ENCODE measurements around the gene XRRA1. TPM values are rescaled to one million over a fixed set of nuclear protein-coding genes. Genes with fewer than 3 reads are reported as not detected.

Gene XRRA1
- total RNA-seq, 1 donor from 2014 or later, result 13.0 TPM

DNA sequence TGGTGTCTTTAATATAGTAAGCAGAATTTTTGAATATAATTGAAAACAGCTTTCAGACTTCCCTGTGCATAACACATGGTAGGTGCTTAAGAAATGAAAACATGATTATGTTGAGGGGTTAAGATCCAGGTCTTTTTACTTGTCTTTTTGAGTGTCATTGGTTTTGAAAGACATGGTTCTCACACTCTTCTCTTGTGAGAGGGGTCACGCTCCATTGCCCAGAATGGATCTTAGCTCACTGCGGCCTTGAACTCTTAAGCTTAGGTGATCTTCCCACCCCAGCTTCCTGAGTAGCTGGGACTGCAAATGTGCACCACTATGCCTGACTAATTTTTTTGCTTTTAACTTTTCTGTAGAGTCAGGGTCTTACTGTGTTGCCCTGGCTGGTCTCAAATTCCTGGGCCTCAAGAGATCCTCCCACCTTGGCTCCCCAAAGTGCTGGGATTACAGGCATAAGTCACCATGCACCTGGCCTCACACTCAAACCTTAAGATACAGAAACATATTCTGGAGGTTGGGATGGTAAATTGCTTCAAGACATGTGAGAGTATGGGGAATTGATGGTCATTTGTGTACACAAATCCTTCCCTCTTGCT, 1.6 kb upstream of the XRRA1 start:
- DNase-seq (ENCODE audit: low read depth), result no peak

DNA sequence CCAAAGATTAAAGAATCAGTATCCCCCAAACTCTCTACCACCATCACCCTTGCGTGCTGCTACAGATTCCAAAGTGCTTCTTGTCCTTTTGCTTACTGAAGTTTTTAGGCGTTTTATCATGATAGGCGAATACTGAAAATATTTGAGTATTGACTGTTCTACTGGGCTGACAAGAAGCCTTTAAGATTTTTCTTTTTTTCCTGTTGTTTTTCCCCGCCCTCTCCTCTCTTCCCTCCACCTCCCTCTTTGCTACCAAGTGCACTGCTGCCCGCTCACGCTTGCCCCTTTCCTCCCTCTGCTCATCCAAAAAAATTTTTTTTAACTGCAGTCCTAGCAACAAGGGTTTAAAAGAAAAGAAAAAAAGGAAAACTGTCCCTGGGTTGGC, 854 bp upstream of the XRRA1 start:
- no peak for DNase-seq (ENCODE audit: low read depth)

DNA sequence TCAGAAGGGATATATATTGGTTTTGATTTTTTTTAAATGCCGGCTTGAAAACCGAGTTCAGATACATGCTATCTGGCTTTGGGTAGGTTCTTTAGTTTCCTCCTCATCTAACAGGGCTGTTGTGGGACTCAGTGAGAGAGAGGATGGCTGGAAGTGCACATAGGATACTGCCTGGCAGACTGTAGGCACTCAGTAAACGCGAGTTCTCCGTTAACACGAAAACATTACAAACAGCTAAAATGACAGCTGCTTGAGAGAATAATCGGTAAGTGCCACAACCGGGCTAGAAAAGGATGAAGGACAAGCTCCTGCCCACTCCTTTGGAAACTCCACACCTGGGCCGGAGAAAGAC, 369 bp downstream of the XRRA1 start:
- DNase-seq (ENCODE audit: low read depth), result no peak

DNA sequence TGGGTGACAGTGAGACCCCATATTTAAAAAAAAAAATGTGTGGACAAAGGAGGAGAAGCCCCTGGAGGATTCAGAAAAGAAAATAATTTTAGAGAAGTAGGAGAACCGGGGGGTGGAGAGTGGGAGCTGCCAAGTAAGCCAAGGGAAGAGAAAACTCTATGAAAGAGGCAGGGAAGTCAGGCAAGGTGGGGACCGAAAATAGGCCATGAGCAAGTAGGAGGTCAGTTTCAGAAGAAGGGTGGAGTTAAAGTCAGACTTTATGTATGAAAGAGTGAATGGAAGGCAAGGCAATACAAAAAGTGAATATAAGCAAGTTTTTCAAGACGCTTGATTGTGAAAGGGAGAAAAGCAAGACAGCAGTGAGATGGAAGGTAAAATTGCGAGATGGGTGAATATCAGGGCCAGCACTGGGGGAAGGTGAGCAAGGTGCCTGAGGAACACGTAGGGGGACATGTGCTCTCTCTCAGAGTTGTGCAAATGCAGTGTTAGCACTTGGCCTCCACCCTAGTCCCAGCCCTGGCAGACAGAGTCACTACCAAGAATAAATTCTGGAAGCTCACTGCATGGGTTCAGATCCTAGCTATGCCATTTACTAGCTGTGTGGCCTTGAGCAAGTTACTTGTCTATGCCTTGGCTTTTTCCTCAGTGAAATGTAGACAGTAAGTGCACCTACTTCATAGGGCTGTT, 6.7 kb downstream of the XRRA1 start:
- DNase-seq (ENCODE audit: low read depth), result no peak

DNA sequence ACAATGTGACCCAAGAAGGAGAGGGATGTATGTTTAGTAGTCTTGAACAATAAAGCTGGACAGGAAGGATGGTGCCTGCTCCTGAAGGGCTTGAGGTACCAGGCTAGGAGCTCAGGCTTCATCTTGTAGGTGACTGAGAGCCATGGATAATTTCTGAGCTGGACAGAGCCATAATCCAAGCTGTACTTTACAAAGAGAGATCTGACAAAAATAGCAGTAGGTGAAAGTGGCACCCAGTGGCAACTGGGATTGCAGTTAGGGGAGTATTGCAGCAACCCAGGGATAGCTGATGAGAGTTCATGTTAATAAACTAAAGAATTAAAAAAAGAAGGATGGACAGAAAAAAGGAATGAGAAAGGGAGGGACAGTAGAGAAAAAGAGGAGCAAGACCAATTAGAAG, 7.4 kb downstream of the XRRA1 start:
- no peak for DNase-seq (ENCODE audit: low read depth)

DNA sequence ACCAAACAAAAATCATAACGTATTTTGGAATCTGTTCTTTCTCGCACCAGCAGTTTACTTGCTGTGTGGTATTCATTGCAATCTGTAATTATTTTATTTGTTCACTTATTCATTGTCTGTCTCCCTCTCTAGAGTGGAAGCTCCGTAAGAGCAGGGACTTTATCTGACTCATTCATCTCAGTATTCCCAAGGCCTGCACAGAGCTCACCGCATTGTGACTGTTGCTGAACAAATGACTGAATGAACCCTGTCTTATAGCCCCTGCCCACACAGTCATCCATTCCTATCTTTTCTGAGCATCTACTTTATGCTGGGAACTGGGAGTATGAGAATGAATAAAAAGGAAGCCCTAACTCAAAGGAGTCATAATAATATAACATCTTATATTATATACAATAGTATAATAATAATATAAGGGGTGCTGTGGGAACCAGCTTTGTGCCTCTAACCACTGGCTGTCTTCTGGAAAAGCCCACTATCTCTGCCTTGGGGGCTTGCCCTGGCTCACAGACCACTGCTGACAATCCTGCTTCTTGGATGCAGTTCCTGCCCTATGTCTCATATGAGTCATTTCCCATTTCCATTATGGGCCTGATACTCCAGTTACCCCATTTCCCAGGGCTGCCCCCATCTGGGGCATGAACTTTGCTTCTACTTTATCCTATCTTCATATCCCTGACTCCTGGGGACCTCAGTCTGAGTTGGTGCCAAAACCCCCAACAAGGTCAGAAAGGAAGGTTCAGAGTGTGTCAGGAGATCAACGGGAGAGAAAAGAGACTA, 11.0 kb downstream of the XRRA1 start:
- DNase-seq (ENCODE audit: low read depth), result no peak

DNA sequence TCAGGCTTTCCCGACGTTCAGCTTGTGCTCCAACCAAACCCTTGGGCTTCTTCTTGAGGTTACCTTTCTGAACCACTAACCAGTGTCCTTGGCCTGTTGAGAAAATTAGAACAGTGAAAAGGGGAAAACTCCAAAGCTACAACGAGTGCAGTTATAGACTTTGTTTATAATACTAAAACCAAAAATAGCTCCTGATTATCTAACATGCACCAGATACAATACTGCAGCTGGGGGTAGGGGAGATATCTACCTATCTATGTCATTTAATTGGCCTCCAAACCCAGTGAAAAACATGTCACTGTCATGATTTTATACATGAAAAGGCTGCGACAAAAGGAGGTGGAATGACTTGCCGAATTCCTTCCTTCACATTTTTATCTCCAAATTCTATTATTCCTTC, 11.9 kb downstream of the XRRA1 start:
- DNase-seq (ENCODE audit: low read depth), result no peak

DNA sequence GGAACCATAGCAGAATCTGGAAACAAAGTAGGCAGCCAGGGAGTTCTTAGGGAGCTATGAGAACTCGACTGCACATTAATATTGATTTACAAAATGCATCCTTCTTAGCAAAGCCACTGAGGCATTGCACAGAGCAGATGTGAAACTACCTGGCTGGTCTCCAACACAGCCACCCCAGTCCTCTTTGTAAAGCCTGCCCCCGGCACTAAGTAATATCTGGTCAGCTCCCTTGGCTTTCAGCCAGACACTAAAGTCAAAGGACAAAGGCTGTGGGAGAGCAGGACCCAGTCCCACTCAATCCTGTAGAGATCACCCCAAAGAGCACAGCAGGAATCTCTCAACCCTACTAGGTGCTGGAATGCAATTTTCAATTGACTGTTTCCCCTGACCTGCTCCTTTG, 12.8 kb downstream of the XRRA1 start:
- no peak for DNase-seq (ENCODE audit: low read depth)

DNA sequence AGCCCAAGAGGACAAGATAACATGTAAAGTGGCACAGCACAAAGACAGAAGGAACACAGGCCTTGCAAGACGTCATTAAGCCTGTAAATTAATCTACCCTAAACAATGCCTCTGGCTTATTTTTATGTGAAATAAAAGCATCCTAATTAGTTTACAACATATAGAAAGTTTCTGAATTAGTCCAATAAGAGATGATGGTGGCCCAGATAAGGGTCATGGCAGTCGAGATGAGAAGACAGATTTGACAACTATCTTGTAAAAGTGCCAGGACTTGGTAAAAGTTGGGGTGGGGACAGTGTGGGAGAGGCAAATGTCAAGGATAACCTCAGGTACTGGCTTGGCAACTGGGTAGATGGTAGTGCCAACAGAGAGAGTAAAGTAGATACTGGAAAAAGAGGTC, 13.6 kb downstream of the XRRA1 start:
- no peak for DNase-seq (ENCODE audit: low read depth)

DNA sequence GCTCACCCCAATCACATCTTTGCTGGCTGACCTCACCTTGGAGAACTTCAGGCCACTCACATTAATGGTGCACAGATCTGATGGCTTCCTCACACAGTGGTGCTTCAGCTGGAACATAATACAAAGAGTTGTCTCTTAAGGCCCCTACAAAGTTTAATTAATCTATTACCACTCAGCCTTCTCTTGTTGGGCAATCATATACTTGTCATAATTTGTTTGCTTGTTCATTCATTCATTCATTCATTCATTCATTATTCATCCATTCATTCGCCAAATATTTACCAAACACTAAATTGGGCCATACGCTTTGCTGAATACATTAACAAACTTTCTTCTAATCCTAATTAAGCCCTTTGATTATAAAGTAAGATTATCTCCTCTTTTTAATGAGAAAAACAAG, 15.1 kb downstream of the XRRA1 start:
- no peak for DNase-seq (ENCODE audit: low read depth)

DNA sequence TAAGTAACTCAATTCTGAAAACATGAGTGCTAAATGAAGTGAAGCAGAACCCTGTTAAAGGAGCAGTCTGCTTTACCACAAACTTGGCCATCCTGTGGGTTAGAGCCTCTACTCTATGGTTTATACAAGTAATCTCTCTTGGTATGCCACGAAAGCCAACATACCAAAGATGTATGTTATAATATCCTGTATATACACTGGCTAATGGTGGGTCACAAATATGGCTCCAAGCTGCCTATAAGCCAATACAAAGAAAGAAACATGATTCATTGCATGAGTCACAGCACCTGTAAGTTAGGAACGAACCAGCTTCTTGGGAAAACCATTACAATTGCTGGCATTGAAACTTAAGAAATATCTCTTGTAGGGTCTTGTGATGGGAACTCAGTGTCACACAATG, 16.1 kb downstream of the XRRA1 start:
- peak; percentile 32 for DNase-seq (ENCODE audit: low read depth)

DNA sequence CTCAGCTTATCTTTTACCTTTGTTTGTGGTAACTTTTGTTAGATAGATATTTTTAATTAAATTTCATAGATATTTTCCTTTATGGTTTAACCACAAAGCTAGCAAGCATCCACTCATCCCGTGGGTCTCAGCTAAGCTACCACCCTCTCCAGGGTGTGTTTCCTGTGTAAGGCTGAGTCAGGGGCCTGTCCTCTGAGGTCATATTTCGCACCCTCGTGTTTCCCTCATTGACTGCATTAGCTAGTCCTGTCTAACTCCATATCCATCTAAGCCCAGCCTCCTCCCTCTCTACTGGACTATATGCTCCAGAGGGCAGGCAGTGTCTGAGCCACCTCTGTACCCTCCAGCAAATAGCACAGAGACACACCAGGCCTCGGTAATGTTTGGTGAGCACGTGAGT, 16.7 kb downstream of the XRRA1 start:
- DNase-seq (ENCODE audit: low read depth), result peak; percentile 18

DNA sequence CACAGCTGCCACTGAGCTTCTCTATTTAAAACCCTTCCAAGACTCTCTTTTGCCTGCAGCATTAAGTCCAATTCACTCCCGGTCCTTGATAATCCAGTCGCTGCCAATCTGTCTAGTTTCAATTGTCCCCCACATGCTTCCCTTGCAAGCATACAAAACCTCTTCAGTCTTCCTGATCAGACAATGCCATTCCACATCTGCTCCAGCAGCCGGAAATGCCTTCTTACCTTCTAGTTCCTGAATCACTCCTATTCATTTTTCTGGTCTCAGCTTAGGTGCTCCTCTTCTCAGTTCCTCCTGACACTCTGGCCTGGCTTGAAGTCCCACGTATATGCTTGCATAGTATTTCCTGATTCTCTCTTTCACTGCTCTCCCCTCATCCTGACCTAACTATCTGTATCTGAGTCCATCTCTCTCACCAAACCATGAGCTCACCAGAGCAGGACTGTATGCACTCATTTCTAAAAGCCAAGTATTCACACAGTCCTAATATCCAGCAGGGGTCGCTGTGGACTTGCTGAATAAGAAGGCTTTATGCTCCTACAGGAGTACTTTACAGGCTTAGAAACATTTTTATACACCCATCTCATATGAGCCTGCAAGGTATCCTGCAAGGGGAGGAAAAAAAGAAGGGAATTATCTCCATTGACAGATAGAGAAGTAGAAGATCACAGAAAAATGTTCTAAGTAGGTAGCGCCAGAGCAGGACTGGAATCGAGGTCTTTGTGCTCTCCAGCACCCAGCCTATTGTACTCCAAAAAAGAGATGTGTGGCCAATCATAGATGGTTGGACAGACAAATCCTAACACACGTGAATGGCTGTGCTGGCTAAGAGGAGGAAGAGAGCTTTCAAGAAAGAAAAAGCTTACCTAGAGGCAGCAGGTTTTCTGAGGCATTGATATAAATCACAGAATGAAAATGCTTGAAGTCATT, 19.2 kb downstream of the XRRA1 start:
- peak; percentile 92 for DNase-seq (ENCODE audit: low read depth)

DNA sequence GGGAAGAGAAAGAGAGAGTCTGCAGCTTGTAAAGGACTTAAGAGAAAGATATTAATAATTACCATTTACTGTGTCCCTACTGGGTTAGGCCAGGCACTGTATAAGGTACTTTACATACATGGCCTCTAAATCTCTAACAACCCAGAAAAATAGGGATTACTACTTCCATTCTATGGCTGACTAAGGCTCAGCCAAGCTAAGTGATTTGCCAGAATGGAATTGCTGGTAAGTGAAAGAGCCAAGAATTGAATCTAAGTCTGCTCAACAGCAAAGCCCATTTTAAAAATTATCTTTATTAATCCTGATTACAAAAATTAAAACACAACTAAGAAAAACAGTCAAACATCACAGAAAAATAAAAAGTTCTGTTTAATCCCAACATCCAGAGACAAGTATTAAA, 21.4 kb downstream of the XRRA1 start:
- no peak for DNase-seq (ENCODE audit: low read depth)

DNA sequence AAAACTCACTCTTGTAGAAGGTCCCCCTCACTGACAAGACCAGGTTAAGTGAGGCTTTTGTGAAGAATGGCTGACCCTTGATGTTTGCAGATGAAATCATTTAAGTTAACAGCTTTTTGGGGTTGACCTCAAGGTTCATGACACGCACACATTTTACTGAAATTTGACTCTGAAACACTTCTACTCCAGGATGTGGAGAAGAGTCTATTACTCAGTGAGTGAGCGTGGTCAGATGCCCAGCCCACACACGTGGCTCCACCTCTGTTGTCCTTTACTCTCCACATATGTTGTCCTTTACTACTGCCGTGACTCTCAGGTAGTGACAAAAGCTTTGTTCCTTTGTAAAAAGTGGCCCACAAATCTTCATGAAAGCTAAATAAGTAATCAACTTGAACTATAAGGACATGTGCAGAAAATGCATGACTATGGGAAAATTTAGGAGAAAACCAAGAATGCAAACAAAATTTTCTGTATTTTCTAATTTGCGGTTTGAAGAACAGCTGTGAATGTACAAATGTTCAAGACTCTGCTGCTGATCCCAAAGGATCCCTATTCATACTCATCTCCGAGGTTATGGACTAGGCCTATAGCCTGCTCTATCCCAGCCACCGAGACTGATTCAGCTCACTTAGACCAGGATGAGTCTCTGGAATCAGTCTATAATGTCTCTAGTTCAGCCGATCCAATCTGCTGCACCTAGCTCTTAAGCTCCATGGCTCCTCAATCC, 22.4 kb downstream of the XRRA1 start:
- DNase-seq (ENCODE audit: low read depth), result peak; percentile 38

DNA sequence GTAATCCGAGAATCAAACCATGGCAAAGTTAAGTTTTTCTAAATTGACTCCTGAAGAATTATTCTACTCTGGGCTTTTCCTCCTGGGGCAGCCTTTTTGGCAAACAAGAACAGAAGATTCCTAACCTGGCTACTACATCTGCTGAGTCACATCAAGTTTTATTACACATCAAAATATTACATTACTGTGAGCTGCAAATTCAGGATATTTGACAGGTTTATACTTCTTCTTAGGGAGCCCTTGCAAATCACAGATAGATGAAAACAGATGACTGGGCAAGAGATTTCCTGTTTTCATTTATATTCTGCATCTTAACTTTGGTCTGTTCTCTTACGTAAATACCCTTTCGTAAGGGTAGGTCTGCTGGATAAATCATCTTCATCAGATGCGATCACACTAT, 23.6 kb downstream of the XRRA1 start:
- DNase-seq (ENCODE audit: low read depth), result peak; percentile 28

DNA sequence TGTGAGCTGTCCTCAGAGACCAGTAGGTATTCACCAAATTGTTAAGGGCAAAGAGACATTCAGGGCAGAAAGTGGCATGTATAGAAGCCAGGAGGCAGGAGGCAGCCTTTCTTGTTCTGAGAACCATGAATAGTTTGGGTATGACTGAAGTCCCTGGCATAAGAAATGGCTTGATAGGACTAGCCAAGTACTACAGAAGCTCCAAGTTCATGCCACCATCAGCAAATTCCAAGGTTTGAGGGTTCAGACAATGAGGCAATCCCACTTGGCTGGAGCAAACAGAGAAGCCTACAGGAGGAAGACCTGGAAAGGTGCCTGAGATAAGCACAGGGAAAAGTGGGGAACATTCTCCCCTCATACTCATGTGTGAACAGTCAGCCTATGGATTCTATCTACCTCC, 25.8 kb downstream of the XRRA1 start:
- no peak for DNase-seq (ENCODE audit: low read depth)

DNA sequence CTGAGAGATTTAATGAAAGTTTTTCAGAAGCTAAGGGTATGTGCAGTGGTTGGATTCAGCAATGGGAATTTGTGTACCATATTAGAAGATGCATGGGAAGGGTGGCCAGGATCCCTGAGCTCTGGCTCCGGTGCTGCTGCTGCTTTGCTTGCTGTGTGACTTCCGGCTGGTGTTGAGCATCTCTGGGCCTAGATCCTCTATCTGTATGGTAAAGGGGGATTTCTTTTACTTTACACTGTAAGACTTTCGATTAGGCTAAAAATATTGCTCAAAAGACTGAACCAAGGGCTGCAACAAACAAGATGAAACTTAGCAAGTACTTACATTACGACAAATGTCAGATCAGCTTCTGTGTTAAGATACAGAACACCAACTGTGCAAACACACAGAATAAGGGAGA, 39.1 kb downstream of the XRRA1 start:
- DNase-seq (ENCODE audit: low read depth), result no peak

DNA sequence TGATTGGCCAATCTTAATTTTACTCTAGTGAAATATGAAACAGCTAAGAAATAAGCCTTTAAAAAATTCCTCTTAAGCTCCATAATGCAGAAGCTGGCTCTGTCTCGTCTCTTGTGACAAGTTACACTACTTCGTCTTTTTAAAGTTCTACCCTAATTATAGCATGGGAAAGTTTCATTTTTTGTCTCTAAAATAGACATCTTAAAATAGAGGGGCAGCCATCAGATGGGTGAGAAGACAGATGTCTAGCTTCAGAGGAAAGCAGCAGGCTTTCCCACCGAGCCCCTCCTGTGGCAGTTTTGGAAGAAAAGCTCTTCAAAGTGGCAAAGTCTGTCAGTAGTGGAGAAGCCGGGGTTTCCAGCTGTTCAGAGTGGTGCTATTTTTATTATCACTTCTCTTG, 39.5 kb downstream of the XRRA1 start:
- DNase-seq (ENCODE audit: low read depth), result peak; percentile 13

DNA sequence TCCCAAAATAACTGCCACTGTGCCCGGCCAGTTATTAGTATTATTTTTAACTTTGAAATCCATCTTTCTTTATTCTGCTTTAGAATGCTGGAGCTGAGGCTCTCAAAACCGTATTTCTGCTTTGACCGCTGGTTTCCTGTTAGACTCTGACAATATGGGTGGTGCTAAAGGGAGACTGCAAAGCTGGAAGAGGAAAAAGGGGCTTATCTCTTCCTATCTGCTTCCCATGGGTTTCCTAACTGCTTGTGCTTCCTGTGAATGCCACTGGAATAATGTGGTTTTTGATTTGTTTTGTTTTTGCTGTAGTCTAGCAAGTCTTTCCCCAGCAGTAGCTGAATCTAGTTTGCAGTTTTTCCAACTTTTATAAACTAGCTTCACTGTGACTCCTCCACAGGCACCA, 43.6 kb downstream of the XRRA1 start:
- no peak for DNase-seq (ENCODE audit: low read depth)

DNA sequence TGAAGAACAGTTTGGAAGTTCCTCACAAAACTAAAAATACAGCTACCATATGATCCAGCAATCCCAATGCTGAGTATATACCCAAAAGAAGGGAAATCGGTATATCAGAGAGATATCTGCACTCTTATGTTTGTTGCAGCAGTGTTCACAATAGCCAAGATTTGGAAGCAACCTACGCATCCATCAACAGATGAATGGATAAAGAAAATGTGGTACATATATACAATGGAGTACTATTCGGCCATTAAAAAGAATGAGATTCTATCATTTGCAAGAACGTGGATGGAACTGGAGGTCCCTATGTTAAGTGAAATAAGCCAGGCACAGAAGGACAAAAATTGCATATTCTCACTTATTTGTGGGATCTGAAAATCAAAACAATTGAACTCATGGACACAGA, 46.5 kb downstream of the XRRA1 start:
- no peak for DNase-seq (ENCODE audit: low read depth)
